ENCODE results near the gene HORMAD2. TPM values are rescaled to one million over a fixed set of nuclear protein-coding genes. Genes with fewer than 3 reads are reported as not detected.

HORMAD2 gene
- total RNA-seq, 1 donor from 2014 or later = 0.98 TPM

- intact Hi-C loops (cut with micrococcal nuclease) = loop anchor here (5.0 kb wide), 1 partner anchor 34 kb away; no protein-coding TSS in a partner anchor
These were observed 141.1 kb downstream of the HORMAD2 start for GRCh38 chr22:30221121-30221992.

GRCh38 chr22:30222321-30222720, 142.1 kb downstream of the HORMAD2 start:
- intact Hi-C loops (cut with micrococcal nuclease) = loop anchor here (5.0 kb wide), 1 partner anchor 35 kb away; no protein-coding TSS in a partner anchor

GRCh38 chr22:30223303-30223702, 143.0 kb downstream of the HORMAD2 start:
- intact Hi-C loops (cut with micrococcal nuclease) = loop anchor here (5.0 kb wide), 1 partner anchor 36 kb away; no protein-coding TSS in a partner anchor

- intact Hi-C loops (cut with micrococcal nuclease) = loop anchor here (5.0 kb wide), 1 partner anchor 37 kb away; no protein-coding TSS in a partner anchor
These were observed 144.0 kb downstream of the HORMAD2 start for GRCh38 chr22:30224161-30224857.

- intact Hi-C loops (cut with micrococcal nuclease) = no loop called here
These were observed 145.1 kb downstream of the HORMAD2 start for GRCh38 chr22:30225220-30225927.

- intact Hi-C loops (cut with micrococcal nuclease) = no loop called here
These were observed 146.0 kb downstream of the HORMAD2 start for GRCh38 chr22:30226192-30226832.

Other genes starting within 250 kb of the HORMAD2 start
- 87.7 and 88.8 TPM in 2 replicates for gene ASCC2, start 242.2 kb upstream of the HORMAD2 start, total RNA-seq
- gene MTMR3, start 197.3 kb upstream of the HORMAD2 start, total RNA-seq = 24.3 and 27.8 TPM in 2 replicates
- 502 and 522 TPM in 2 replicates for gene LIF, start 166.3 kb downstream of the HORMAD2 start, total RNA-seq
- gene OSM, start 186.4 kb downstream of the HORMAD2 start, total RNA-seq = 237 and 246 TPM in 2 replicates
- gene CASTOR1, start 209.0 kb downstream of the HORMAD2 start, total RNA-seq = 23.2 and 24.8 TPM in 2 replicates
- 46.2 and 46.6 TPM in 2 replicates for gene TBC1D10A, start 246.5 kb downstream of the HORMAD2 start, total RNA-seq